ENCODE results near the gene C11orf86. TPM values are rescaled to one million over a fixed set of nuclear protein-coding genes. Genes with fewer than 3 reads are reported as not detected.
A peak's percentile ranks its signal among the peaks of the same experiment; 100 is the strongest.

C11orf86 gene
- total and polyA plus RNA-seq, 4 experiments from 2014 or later, result not detected

DNA sequence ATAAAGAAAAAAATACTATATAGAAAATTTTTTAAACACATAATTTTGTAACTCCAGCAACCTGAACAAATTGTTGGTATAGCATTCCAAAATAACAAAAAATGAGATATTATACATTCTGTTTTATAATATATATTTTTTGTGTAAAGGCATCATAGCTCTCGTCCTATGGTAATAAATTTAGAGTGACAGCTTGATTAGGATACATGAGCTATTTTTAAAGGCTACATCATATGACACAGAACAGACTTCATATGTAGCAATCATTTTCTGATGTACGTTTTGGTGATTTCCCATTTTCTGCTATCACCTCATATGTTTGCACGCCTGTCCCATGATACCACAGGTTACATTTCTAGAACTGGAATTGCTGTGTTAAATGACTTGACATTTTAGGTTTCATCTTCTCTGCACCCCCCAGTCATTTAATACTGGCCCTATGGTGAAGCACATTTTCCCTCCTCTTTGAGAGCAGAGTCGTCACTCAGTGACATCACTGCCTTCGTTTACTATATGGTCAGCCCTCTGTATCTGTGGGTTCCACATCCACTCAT is 36.4 kb upstream of the C11orf86 start:
- no peak for DNase-seq
- no peaks in the 10 kb centered on the region for H3K9me3 ChIP-seq (ENCODE audit: control insufficient read depth in 1 of 2, low read length in 2 of 2)
- no peaks in the 10 kb centered on the region for H3K36me3 ChIP-seq (ENCODE audit: insufficient read depth, low read length)
- H3K27ac ChIP-seq (ENCODE audit: low read depth, low read length), result no peak overlapping the region
- Mint-ChIP-seq H3K27ac (no peak overlapping the region), H3K4me3 (no peak overlapping the region), H3K4me1 (no peaks in the 10 kb centered on the region), H3K27me3 (peaks cover 0 to 2% of the 10 kb centered on the region in 2 donors), H3K36me3 (no peaks in the 10 kb centered on the region), H3K9me3 (peaks cover 0 to 2% (median 0%) of the 10 kb centered on the region in 8 donors)
- H3K4me1 ChIP-seq (ENCODE audit: insufficient read depth, low read length), result no peaks in the 10 kb centered on the region
- no peak overlapping the region for H3K4me3 ChIP-seq (ENCODE audit: low read length in 2 of 2)
- ChIA-PET CTCF (ENCODE audit: partially characterized antibody) (no interaction called here), POLR2A (ENCODE audit: partially characterized antibody) (no interaction called here)
- no peaks in the 10 kb centered on the region for H3K27me3 ChIP-seq (ENCODE audit: insufficient read depth, low read length)
- intact Hi-C loops (cut with micrococcal nuclease), result no loop called here

DNA sequence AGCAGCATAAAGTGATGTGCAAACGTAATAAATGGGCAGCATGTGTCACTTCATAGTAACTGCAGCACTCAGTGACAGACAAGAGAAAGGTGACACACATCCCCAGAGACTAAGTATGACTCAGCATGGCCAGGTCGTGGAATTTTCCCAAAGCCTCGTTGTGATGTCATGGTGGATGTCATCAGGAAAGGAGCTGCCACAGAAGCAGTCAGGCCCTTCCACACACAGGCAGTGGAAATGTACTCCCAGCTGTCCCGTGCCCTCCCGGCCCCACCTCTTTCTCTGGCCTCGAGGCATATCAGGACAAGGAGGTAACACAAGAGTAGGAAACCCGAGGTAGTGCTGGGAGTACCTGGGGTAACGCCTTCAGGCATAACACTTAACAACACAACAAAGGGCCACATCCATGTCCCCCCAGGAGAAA is 25.0 kb upstream of the C11orf86 start:
- no peaks in the 10 kb centered on the region for H3K9me3 Mint-ChIP-seq
- no peaks in the 10 kb centered on the region for H3K27me3 Mint-ChIP-seq
- intact Hi-C loops (cut with micrococcal nuclease), result no loop called here
- no peak for DNase-seq
- peaks cover 0 to 2% (median under 1%) of the 10 kb centered on the region in 4 donors for H3K4me1 Mint-ChIP-seq
- ChIA-PET CTCF (ENCODE audit: partially characterized antibody) (interaction anchor here (0.9 kb wide), 1 partner anchor 10 kb away, joined by 3 read pairs; no protein-coding TSS in a partner anchor), POLR2A (ENCODE audit: partially characterized antibody) (no interaction called here)
- H3K36me3 Mint-ChIP-seq, result no peaks in the 10 kb centered on the region
- H3K27ac Mint-ChIP-seq, result no peak overlapping the region
- Histone ChIP-seq H3K36me3 (ENCODE audit: insufficient read depth, low read length) (no peaks in the 10 kb centered on the region), H3K27ac (ENCODE audit: low read depth, low read length) (no peak overlapping the region), H3K9me3 (ENCODE audit: control insufficient read depth in 1 of 2, low read length in 2 of 2) (no peaks in the 10 kb centered on the region), H3K27me3 (ENCODE audit: insufficient read depth, low read length) (no peaks in the 10 kb centered on the region), H3K4me1 (ENCODE audit: insufficient read depth, low read length) (no peaks in the 10 kb centered on the region), H3K4me3 (ENCODE audit: low read length in 2 of 2) (no peak overlapping the region)
- H3K4me3 Mint-ChIP-seq, result no peak overlapping the region

DNA sequence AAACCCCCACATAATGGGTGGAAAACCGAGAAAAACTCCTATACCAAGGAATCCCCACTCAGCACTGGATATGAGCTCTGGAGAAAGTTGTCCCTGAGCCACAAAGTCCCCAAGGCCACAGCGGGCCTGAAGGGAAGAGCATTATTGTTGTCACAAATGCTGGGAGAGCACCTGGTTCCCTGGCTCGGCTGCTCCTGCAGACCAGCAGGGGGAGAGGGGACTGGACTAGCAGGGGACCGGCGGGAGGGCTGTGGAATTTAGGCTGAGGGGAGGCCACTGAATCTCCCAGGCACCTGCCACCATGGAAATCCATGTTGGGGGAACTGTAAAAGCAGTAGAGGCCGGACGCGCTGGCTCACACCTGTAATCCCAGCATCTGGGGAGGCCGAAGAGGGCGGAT is 24.0 kb upstream of the C11orf86 start:
- H3K27me3 ChIP-seq (ENCODE audit: insufficient read depth, low read length), result no peaks in the 10 kb centered on the region
- H3K4me3 ChIP-seq (ENCODE audit: low read length in 2 of 2), result no peak overlapping the region
- ChIA-PET POLR2A (ENCODE audit: partially characterized antibody) (interaction anchor here (0.9 kb wide), 1 partner anchor 108 kb away, joined by 3 read pairs; the partner anchor contains the start of gene RCE1), CTCF (ENCODE audit: partially characterized antibody) (no interaction called here)
- no peaks in the 10 kb centered on the region for H3K4me1 ChIP-seq (ENCODE audit: insufficient read depth, low read length)
- DNase-seq, result no peak
- Mint-ChIP-seq H3K4me1 (peaks cover 0 to 8% (median under 1%) of the 10 kb centered on the region in 4 donors), H3K27ac (peak overlapping the region in 1 of 7 donors; percentile 79), H3K4me3 (no peak overlapping the region), H3K9me3 (no peaks in the 10 kb centered on the region), H3K27me3 (no peaks in the 10 kb centered on the region), H3K36me3 (no peaks in the 10 kb centered on the region)
- no peaks in the 10 kb centered on the region for H3K36me3 ChIP-seq (ENCODE audit: insufficient read depth, low read length)
- no peak overlapping the region for H3K27ac ChIP-seq (ENCODE audit: low read depth, low read length)
- intact Hi-C loops (cut with micrococcal nuclease), result no loop called here
- H3K9me3 ChIP-seq (ENCODE audit: control insufficient read depth in 1 of 2, low read length in 2 of 2), result no peaks in the 10 kb centered on the region

DNA sequence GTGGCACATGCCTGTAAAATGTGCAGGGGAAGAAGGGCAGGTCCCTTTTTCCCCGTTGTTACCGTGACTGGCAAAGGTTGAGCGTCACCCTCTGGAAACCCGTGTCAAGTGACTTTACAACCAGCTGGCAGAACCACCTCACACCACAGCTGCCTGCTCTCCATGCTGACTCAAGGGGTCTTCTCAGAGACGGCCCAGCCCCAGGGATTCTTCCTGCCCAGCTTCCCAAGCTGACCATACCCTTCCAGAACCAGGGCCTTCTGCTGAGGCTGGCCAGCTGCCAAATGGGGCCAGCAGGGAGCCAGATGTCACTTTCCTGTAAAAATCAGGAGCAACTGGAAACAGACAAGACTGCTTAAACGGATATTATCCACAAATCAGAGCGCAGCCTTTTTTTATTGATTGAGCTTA is 23.2 kb upstream of the C11orf86 start:
- DNase-seq, result no peak
- no peaks in the 10 kb centered on the region for H3K36me3 Mint-ChIP-seq
- H3K4me3 Mint-ChIP-seq, result no peak overlapping the region
- H3K27ac Mint-ChIP-seq, result peak overlapping the region in 1 of 7 donors; percentile 43
- no peaks in the 10 kb centered on the region for H3K27me3 ChIP-seq (ENCODE audit: insufficient read depth, low read length)
- H3K4me3 ChIP-seq (ENCODE audit: low read length in 2 of 2), result no peak overlapping the region
- POLR2A ChIA-PET (ENCODE audit: partially characterized antibody), result interaction anchor here (0.9 kb wide), 1 partner anchor 109 kb away, joined by 3 read pairs; the partner anchor contains the start of gene RCE1
- intact Hi-C loops (cut with micrococcal nuclease), result no loop called here
- H3K4me1 ChIP-seq (ENCODE audit: insufficient read depth, low read length), result peaks cover 5% of the 10 kb centered on the region
- H3K9me3 ChIP-seq (ENCODE audit: control insufficient read depth in 1 of 2, low read length in 2 of 2), result no peaks in the 10 kb centered on the region
- H3K4me1 Mint-ChIP-seq, result peaks cover 0 to 14% (median 4%) of the 10 kb centered on the region in 4 donors
- no peaks in the 10 kb centered on the region for H3K36me3 ChIP-seq (ENCODE audit: insufficient read depth, low read length)
- H3K9me3 Mint-ChIP-seq, result no peaks in the 10 kb centered on the region
- no peak overlapping the region for H3K27ac ChIP-seq (ENCODE audit: low read depth, low read length)
- CTCF ChIA-PET (ENCODE audit: partially characterized antibody), result no interaction called here
- H3K27me3 Mint-ChIP-seq, result no peaks in the 10 kb centered on the region

- H3K4me1 ChIP-seq (ENCODE audit: insufficient read depth, low read length), result peaks cover 11% of the 10 kb centered on the region
- intact Hi-C loops (cut with micrococcal nuclease), result no loop called here
- H3K4me3 ChIP-seq (ENCODE audit: low read length in 2 of 2), result no peak overlapping the region
- no peak for DNase-seq
- Mint-ChIP-seq H3K27me3 (no peaks in the 10 kb centered on the region), H3K4me1 (peaks cover 3 to 24% (median 7%) of the 10 kb centered on the region in 4 donors), H3K27ac (no peak overlapping the region), H3K4me3 (no peak overlapping the region), H3K9me3 (no peaks in the 10 kb centered on the region), H3K36me3 (no peaks in the 10 kb centered on the region)
- no peak overlapping the region for H3K27ac ChIP-seq (ENCODE audit: low read depth, low read length)
- ChIA-PET CTCF (ENCODE audit: partially characterized antibody) (no interaction called here), POLR2A (ENCODE audit: partially characterized antibody) (no interaction called here)
- H3K36me3 ChIP-seq (ENCODE audit: insufficient read depth, low read length), result no peaks in the 10 kb centered on the region
- H3K9me3 ChIP-seq (ENCODE audit: control insufficient read depth in 1 of 2, low read length in 2 of 2), result no peaks in the 10 kb centered on the region
- H3K27me3 ChIP-seq (ENCODE audit: insufficient read depth, low read length), result no peaks in the 10 kb centered on the region
Measured at GRCh38 chr11:66953081-66953833, 21.8 kb upstream of the C11orf86 start.

DNA sequence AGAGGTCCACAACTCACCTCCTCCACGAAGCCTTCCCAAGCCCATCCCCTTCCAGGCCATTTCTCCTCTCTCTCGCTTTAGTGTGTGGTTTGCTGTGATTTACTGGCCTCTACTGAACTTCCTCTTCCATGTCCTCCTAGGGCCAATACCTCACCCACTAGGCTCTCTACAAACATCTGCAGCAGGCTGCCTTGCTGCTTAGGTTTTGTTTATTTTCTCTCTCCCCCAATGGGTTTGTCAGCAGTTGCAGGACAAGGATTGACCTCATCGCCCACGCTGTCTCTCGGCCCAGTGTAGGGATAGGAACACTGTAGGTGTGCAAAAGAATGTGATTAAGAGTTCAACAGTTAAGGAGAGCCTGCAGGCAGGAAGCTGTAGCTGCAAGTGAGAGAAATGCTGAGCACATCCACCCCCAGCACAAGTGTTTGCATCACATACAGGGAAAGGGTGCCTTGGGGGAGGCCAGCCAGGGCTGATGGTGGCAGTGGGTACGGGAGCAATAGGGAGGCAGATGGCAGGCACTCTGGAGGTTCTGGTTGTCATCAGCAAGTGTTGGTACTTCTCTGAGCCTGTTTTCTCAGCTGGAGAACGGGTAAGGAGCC is 18.3 kb upstream of the C11orf86 start:
- peak overlapping the region in 4 of 7 donors; percentile 48 to 68 (median 60) for H3K27ac Mint-ChIP-seq

GRCh38 chr11:66957971-66958231 is 17.2 kb upstream of the C11orf86 start:
- Mint-ChIP-seq H3K36me3 (no peaks in the 10 kb centered on the region), H3K27me3 (peaks cover 0 to 1% of the 10 kb centered on the region in 2 donors), H3K27ac (peak overlapping the region in 4 of 7 donors; percentile 56 to 94 (median 89)), H3K4me1 (peaks cover 15 to 38% (median 16%) of the 10 kb centered on the region in 4 donors), H3K9me3 (no peaks in the 10 kb centered on the region), H3K4me3 (peak overlapping the region; percentile 86 to 93 (median 92))
- ChIA-PET CTCF (ENCODE audit: partially characterized antibody) (no interaction called here), POLR2A (ENCODE audit: partially characterized antibody) (interaction anchor here (1.0 kb wide), 1 partner anchor 102 kb away, joined by 3 read pairs; no protein-coding TSS in a partner anchor)
- H3K4me1 ChIP-seq (ENCODE audit: insufficient read depth, low read length), result peaks cover 21% of the 10 kb centered on the region
- no peaks in the 10 kb centered on the region for H3K27me3 ChIP-seq (ENCODE audit: insufficient read depth, low read length)
- H3K36me3 ChIP-seq (ENCODE audit: insufficient read depth, low read length), result no peaks in the 10 kb centered on the region
- H3K27ac ChIP-seq (ENCODE audit: low read depth, low read length), result peak overlapping the region; percentile 19
- intact Hi-C loops (cut with micrococcal nuclease), result loop anchor here (1.0 to 5.0 kb wide), 2 partner anchors 115 to 159 kb away; partner anchors contain the start of genes KDM2A and RCE1
- H3K4me3 ChIP-seq (ENCODE audit: low read length in 2 of 2), result peak overlapping the region; percentile 47 to 77
- H3K9me3 ChIP-seq (ENCODE audit: control insufficient read depth in 1 of 2, low read length in 2 of 2), result no peaks in the 10 kb centered on the region
- no peak for DNase-seq

More for the DNA sequence above, 18.3 kb upstream of the C11orf86 start:
- ChIA-PET CTCF (ENCODE audit: partially characterized antibody) (interaction anchor here (0.6 kb wide), 1 partner anchor 241 kb away, joined by 3 read pairs; no protein-coding TSS in a partner anchor), POLR2A (ENCODE audit: partially characterized antibody) (interaction anchor here (1.0 to 1.2 kb wide), 2 partner anchors 101 to 113 kb away, joined by 3 to 5 read pairs; partner anchors contain the start of gene RCE1)
- no peak overlapping the region for H3K4me3 ChIP-seq (ENCODE audit: low read length in 2 of 2)
- H3K9me3 ChIP-seq (ENCODE audit: control insufficient read depth in 1 of 2, low read length in 2 of 2), result no peaks in the 10 kb centered on the region
- intact Hi-C loops (cut with micrococcal nuclease), result loop anchor here (5.0 kb wide), 1 partner anchor 161 kb away; the partner anchor contains the start of gene KDM2A
- H3K27ac ChIP-seq (ENCODE audit: low read depth, low read length), result no peak overlapping the region
- peaks cover 0 to 1% of the 10 kb centered on the region in 2 donors for H3K27me3 Mint-ChIP-seq
- H3K4me3 Mint-ChIP-seq, result peak overlapping the region; percentile 56 to 93 (median 83)
- H3K4me1 ChIP-seq (ENCODE audit: insufficient read depth, low read length), result peaks cover 21% of the 10 kb centered on the region
- H3K27me3 ChIP-seq (ENCODE audit: insufficient read depth, low read length), result no peaks in the 10 kb centered on the region
- H3K36me3 ChIP-seq (ENCODE audit: insufficient read depth, low read length), result no peaks in the 10 kb centered on the region
- peaks cover 15 to 38% (median 16%) of the 10 kb centered on the region in 4 donors for H3K4me1 Mint-ChIP-seq
- peak in 1 of 5 donors; percentile 7 for DNase-seq
- no peaks in the 10 kb centered on the region for H3K36me3 Mint-ChIP-seq
- no peaks in the 10 kb centered on the region for H3K9me3 Mint-ChIP-seq
